ENCODE results near the gene IL6R.

IL6R gene

DNA sequence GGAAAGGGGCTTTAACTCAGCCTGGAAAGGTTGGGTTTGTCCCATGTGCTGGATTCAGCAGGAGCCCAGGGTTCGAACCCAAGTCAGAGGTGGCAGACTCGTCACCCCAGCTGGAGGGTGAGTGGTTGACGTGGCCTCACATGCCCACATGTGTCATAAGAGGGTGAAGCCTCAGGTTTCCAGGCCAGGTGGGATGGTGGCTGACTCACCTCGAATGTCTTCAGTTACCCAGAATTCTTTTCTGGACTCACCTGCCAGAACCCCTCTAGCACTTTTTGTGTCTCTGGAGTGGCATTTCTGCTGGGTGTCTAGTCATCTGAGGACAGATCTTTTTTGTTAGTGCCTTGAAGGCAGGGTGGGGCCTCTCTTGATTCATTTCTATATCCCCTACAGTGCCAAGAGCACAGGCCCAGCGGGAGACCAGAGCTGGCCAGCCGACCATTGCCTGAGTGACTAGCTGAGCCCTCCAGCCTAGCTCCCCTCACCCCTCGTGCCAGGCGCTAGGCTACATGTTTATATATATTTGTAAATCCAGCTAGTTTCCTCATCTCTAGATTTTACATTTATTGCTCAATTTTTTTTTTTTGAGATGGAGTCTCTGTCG is 28.1 kb downstream of the IL6R start:
- DNase-seq (ENCODE audit: low read depth), result no peak
- TF ChIP-seq, protein P1, sequence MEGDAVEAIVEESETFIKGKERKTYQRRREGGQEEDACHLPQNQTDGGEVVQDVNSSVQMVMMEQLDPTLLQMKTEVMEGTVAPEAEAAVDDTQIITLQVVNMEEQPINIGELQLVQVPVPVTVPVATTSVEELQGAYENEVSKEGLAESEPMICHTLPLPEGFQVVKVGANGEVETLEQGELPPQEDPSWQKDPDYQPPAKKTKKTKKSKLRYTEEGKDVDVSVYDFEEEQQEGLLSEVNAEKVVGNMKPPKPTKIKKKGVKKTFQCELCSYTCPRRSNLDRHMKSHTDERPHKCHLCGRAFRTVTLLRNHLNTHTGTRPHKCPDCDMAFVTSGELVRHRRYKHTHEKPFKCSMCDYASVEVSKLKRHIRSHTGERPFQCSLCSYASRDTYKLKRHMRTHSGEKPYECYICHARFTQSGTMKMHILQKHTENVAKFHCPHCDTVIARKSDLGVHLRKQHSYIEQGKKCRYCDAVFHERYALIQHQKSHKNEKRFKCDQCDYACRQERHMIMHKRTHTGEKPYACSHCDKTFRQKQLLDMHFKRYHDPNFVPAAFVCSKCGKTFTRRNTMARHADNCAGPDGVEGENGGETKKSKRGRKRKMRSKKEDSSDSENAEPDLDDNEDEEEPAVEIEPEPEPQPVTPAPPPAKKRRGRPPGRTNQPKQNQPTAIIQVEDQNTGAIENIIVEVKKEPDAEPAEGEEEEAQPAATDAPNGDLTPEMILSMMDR (IDR thresholded peaks at IDR 0.05; ENCODE audit: low read depth, low read length, missing control alignments), result no peak
- in situ Hi-C loops (cut with HindIII; ENCODE audit: low sequenced_read_pairs), result no loop called here
- H3K4me3 ChIP-seq (ENCODE audit: low read depth, low read length), result no peak overlapping the region

DNA sequence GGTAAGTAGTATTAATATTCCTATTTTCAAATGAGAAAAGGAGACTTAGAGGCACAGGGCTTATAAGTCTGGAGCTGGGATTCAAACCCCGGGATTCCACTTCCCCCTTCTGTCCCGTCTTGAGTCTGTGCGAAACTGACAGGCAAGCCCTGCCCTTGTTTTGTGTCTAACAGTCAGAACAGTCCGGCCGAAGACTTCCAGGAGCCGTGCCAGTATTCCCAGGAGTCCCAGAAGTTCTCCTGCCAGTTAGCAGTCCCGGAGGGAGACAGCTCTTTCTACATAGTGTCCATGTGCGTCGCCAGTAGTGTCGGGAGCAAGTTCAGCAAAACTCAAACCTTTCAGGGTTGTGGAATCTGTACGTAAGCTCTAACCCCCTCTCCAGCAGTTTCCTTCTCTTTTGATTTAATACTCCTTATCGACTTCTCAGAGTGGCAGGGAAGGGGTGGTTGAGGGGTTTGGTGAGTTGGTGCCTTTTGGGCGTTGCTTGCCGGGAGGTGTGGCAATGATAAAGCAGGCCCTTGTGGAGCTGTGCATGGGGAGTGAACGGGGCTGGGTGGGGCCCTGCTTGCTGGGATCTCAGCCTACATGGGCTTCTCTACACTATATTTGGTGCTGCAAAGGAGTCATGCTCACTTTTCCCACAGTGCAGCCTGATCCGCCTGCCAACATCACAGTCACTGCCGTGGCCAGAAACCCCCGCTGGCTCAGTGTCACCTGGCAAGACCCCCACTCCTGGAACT is 29.4 kb downstream of the IL6R start:
- no peak for DNase-seq (ENCODE audit: low read depth)
- H3K4me3 ChIP-seq (ENCODE audit: low read depth, low read length), result no peak overlapping the region
- in situ Hi-C loops (cut with HindIII; ENCODE audit: low sequenced_read_pairs), result no loop called here
- TF ChIP-seq, protein P1 (IDR thresholded peaks at IDR 0.05; ENCODE audit: low read depth, low read length, missing control alignments), result no peak

DNA sequence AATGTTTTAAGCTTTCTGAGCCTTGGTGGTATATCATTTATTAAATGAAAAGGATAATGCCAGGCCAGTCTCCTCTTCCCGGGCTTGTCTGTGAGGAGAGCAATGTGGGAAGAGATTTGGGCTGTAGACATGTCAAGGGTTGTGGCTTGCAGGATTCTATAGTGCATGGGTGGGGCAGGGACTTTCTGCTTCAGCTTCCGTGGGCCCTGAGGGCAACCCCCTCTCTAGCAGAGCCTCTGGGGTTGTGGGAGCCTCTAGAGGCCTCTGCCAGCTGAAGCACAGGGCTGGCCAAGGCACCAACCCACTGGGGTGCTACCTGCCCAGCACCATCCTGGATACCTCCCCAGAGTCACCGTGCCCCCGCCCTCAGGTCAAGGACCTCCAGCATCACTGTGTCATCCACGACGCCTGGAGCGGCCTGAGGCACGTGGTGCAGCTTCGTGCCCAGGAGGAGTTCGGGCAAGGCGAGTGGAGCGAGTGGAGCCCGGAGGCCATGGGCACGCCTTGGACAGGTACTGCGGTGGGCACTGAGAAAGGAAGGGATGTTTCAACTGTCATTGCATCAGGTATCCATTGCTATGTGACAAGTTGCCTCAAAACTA is 30.6 kb downstream of the IL6R start:
- in situ Hi-C loops (cut with HindIII; ENCODE audit: low sequenced_read_pairs), result no loop called here
- TF ChIP-seq, protein P1 (IDR thresholded peaks at IDR 0.05; ENCODE audit: low read depth, low read length, missing control alignments), result no peak
- no peak for DNase-seq (ENCODE audit: low read depth)
- H3K4me3 ChIP-seq (ENCODE audit: low read depth, low read length), result no peak overlapping the region

DNA sequence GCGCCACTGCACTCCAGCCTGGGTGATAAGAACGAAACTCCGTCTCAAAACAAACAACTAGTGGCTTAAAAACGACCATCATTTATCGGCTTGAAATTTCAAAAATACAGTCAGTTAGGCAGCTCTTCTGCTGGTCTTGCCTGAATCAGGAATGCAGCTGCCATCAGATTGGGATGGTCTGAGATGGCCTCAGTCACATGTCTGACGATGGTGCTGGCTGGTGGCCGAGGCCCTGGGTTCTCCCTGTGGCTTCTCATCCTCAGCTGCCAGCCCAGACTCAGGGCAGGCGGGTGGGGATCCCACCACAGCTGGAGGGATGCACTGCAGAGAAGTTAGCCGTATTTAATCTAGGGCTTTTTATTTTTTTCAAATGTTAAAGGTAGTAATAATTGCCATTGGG is 31.3 kb downstream of the IL6R start:
- in situ Hi-C loops (cut with HindIII; ENCODE audit: low sequenced_read_pairs), result no loop called here
- H3K4me3 ChIP-seq (ENCODE audit: low read depth, low read length), result no peak overlapping the region
- TF ChIP-seq, protein P1 (IDR thresholded peaks at IDR 0.05; ENCODE audit: low read depth, low read length, missing control alignments), result no peak
- DNase-seq (ENCODE audit: low read depth), result no peak

DNA sequence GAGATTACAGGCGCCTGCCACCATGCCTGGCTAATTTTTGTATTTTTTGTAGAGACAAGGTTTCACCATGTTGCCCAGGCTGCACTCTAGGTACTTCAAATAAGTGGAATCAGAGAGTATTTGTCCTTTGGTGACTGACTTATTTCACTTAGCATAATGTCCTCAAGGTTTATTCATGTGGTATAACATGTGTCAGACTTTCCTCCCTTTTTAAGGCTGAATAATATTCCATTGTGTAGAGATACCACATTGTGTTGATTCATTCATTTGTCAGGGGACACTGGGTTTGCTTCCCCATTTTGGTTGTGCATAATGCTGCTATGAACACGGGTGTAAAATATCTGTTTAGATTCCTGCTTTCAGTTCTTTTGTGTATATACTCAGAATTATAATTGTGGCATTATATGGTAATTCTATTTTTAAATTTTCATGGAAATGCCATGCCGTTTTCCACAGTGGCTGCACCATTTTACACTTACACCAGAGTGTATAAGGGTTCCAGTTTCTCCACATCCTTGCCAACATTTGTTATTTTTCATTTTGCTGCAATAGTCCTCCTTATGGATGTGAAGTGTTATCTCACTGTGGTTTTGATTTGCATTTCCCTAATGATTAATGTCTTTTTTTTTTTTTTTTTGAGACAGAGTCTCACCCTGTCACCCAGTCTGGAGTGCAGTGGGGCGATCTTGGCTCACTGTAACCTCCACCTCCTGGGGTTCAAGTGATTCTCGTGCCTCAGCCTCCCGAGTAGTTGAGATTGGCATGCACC is 35.1 kb downstream of the IL6R start:
- no peak overlapping the region for H3K4me3 ChIP-seq (ENCODE audit: low read depth, low read length)
- no peak for DNase-seq (ENCODE audit: low read depth)
- in situ Hi-C loops (cut with HindIII; ENCODE audit: low sequenced_read_pairs), result no loop called here
- TF ChIP-seq, protein P1 (IDR thresholded peaks at IDR 0.05; ENCODE audit: low read depth, low read length, missing control alignments), result no peak

DNA sequence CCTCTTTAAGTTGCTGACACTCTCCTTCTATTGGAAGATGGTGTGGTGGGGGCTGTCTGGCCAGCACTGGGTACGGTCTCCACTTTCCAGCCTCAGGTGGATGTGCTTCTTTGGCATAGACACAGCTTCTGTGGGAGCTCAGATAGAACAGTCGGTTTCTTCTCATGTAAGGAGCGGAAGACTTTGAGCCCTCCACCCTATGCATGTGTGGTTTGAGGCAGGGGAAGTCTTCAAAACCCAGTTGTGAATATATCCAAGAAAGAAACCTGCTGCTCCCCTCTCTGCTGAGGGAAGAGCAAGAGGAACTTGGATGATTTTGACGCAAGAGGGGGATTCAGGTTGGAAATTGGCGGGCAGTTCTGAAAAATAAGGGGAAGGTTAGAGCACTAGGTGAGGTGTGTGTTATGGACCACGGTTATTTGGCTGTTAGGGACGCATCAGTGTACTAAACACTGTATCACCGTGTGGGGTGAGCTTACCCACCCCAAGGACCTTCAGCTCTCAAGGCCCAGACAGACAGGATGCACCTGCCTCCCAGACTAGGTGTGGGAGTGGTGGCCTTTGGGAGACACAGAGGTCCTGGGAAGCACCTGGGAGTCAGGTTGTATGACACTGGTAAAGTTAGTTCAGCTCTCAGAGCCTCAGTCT is 36.2 kb downstream of the IL6R start:
- DNase-seq (ENCODE audit: low read depth), result no peak
- TF ChIP-seq, protein P1 (IDR thresholded peaks at IDR 0.05; ENCODE audit: low read depth, low read length, missing control alignments), result no peak
- in situ Hi-C loops (cut with HindIII; ENCODE audit: low sequenced_read_pairs), result no loop called here
- H3K4me3 ChIP-seq (ENCODE audit: low read depth, low read length), result no peak overlapping the region

Data from astrocyte of the cerebellum (primary cell).